ENCODE measurements around the gene OR10J5.

Gene OR10J5

DNA sequence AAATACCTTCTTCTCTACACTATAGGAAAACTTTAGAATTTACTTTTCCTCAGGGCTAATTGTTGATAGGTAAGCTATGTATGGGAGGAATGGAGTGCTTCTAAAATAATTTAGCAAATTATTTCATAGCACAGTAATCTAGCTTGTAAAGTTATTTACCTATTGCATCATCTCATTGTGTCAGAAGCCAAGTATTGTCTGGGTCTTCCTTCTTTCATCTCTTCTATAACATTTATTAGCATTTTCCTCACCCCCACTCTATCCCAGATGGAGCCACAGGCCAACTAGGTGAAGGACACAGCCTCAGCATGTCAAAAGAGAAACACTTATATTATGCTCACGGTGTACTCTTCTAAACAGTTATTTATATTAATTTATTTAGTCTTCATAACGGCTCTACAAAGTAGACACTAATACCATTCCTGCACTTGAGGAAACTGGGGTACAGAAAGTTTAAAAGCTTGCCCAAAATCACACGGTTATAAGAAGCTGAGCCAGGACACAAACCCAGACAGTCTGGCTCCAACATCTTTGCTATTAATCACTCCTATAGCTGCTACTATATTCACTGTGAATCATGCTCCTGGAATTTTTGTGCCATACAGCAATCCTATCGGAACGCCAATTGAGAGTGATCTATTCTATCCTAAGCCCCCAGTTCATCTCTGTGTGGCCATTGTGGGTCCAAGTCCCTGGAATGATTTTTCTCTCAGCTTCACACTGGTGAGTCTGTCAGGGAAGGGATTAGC, 43.1 kb downstream of the OR10J5 start:
- POLR2A ChIA-PET (ENCODE audit: low non-redundant PET), result no interaction called here
- no peak overlapping the region for H3K27ac ChIP-seq
- CTCF ChIA-PET, result interaction anchor here (1.1 kb wide), 1 partner anchor 27 kb away, joined by 4 read pairs; no protein-coding TSS in a partner anchor
- DNase-seq (ENCODE audit: low spot score), result peak; percentile 48
- TF ChIP-seq, protein P1, sequence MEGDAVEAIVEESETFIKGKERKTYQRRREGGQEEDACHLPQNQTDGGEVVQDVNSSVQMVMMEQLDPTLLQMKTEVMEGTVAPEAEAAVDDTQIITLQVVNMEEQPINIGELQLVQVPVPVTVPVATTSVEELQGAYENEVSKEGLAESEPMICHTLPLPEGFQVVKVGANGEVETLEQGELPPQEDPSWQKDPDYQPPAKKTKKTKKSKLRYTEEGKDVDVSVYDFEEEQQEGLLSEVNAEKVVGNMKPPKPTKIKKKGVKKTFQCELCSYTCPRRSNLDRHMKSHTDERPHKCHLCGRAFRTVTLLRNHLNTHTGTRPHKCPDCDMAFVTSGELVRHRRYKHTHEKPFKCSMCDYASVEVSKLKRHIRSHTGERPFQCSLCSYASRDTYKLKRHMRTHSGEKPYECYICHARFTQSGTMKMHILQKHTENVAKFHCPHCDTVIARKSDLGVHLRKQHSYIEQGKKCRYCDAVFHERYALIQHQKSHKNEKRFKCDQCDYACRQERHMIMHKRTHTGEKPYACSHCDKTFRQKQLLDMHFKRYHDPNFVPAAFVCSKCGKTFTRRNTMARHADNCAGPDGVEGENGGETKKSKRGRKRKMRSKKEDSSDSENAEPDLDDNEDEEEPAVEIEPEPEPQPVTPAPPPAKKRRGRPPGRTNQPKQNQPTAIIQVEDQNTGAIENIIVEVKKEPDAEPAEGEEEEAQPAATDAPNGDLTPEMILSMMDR (conservative IDR thresholded peaks at IDR 0.05; ENCODE audit: low read depth), result no peak
